Stromal cell of bone marrow (primary cell): ENCODE data around the gene FER1L5.

Experiments
- DNase-seq: peaks from one replicate; pipeline ENCODE4 v3.0.0-alpha.2; 2012; ENCODE audit warnings: low read depth

The FER1L5 gene

DNA sequence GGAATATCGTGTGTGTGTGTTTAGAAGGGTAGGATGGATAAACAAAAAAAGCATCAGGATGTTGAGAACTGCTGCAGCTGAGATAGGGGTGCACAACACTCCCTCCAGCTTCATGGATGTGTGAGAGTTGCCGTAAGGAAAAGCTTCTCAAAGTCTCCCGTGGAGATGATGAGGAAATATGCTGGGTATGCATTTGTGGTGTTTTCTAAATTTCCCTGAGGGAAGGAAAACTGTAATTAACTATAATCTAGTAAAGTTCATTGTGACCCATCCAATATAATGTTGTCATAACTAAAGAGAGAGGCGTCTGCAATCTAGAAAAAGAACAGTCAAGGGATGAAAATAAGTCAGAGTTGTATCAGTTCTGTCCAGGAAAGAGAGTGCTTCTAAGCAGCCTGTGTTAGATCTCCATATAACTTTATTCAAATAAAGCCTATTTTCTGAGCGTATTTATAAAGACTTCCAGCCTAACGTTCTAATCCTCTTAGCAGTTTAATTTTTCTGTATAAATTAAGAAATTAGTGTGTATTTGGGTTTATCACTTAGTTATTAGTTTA, 104.6 kb downstream of the FER1L5 start:
- DNase-seq, result no peak

DNA sequence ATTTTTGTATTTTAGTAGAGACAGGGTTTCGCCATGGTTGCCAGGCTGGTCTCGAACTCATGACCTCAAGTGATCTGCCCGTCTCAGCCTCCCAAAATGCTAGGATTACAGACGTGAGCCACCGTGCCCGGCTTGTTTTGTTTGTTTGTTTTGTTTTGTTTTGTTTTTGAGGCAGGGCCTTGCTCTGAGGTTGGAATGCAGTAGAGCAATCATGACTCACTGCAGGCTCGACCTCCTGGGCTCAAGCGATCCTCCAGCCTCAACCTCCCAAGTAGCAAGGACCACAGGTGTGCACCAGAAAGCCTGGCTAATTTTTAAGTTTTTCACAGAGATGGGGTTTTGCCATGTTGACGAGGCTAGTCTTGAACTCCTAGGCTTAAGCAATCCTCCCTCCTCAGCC, 109.2 kb downstream of the FER1L5 start:
- no peak for DNase-seq

DNA sequence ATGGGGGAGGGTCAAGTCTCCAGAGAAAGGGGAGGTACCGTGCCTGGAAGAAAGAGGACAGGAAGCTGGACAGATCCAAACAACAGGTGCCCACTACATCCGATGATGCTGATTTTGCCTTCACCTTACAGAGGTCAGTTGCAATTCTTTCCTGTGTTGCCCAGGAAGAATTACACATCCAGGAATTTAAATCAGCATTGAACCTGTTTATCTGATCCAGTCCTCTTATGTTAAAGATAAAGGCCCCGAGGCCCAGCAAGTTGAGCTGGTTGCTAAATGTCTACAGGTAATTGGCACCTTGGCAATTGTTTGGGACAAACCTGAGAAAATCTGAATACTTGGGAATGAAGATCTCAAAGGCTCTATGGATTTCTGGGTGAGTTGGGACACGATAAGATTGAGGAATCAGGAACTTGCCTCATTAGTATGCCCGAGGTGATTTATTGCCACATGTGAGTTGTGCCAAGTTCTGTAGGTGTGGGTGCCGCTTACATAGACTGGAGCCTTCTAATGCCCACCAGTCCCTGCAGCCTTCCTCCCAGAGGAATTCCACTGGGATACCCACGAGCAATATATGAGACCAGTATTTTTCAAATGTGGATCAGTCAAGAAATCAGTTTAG, 111.2 kb downstream of the FER1L5 start:
- DNase-seq, result no peak

DNA sequence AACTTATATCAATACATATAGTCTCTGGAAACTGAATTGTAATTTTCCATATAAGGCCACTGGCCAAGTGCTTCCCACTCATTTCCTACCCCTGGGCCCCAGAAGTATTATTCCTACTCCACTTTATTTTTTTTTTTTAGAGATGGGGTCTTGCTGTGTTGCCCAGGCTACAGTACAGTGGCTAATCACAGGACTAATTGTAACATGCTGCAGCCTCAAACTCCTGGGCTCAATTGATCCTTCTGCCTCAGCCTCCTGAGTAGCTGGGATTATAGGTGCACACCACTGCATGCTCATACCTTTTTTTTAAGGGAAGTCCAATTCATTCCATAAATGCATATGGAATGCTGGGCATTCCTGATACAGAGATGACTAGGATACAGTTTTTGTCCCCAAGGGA, 111.8 kb downstream of the FER1L5 start:
- DNase-seq, result no peak
